GM19239 (cell line): Measurements from ENCODE around the gene CHRNG.
"Not testable (repeated sequence)": the region's sequence is repeated elsewhere in the genome, so short reads cannot be mapped to it uniquely, and the experiment has no call there.

Experiments
- DNase-seq: peaks from one replicate; pipeline ENCODE4 v3.0.0; 2011; ENCODE audit warnings: low spot score; ENCODE audit not compliant: insufficient read length
- FAIRE-seq: peaks from 2 replicates; lab custom pipeline; 2011; peaks lifted over from hg19 to GRCh38; lab: Jason Lieb, UNC

The CHRNG gene

GRCh38 chr2:232542715-232543467, 3.4 kb downstream of the CHRNG start:
- FAIRE-seq (no peak), DNase-seq (no peak)

- no peak for FAIRE-seq
Observed at GRCh38 chr2:232543491-232543890, 4.0 kb downstream of the CHRNG start.

GRCh38 chr2:232543928-232544631, 4.6 kb downstream of the CHRNG start:
- DNase-seq (no peak), FAIRE-seq (no peak)

More at GRCh38 chr2:232543491-232543890, 4.0 kb downstream of the CHRNG start:
- DNase-seq: no peak

GRCh38 chr2:232544674-232545073, 5.2 kb downstream of the CHRNG start:
- FAIRE-seq (no peak), DNase-seq (no peak)

- no peak for DNase-seq
- FAIRE-seq: no peak
Observed at GRCh38 chr2:232545511-232546375, 6.3 kb downstream of the CHRNG start.

- no peak for FAIRE-seq
Observed at GRCh38 chr2:232547991-232548390, 8.5 kb downstream of the CHRNG start.

GRCh38 chr2:232549655-232550353, 10.3 kb downstream of the CHRNG start:
- no peak for DNase-seq
- no peak for FAIRE-seq

More at GRCh38 chr2:232547991-232548390, 8.5 kb downstream of the CHRNG start:
- DNase-seq: no peak

- DNase-seq (peak; percentile 98), FAIRE-seq (peak; percentile 75)
Observed at GRCh38 chr2:232550354-232551249, 11.1 kb downstream of the CHRNG start, which contains the start of the genes EIF4E2 and TIGD1. Gene EIF4E2, plus strand, starts transcription at chr2:232550689. Its CDS starts 36 bp downstream, at chr2:232550725. Gene TIGD1, minus strand, starts transcription at chr2:232550557. Its CDS starts 675 bp downstream, at chr2:232549882.

- FAIRE-seq (no peak), DNase-seq (no peak)
Observed at GRCh38 chr2:232551250-232551638, 11.8 kb downstream of the CHRNG start.

- no peak for DNase-seq
- no peak for FAIRE-seq
Observed at GRCh38 chr2:232551776-232552175, 12.3 kb downstream of the CHRNG start.

GRCh38 chr2:232556426-232556825, 16.9 kb downstream of the CHRNG start:
- no peak for FAIRE-seq

GRCh38 chr2:232562515-232563151, 23.1 kb downstream of the CHRNG start:
- FAIRE-seq: no peak
- DNase-seq: no peak

More at GRCh38 chr2:232556426-232556825, 16.9 kb downstream of the CHRNG start:
- no peak for DNase-seq

GRCh38 chr2:232563580-232563979, 24.1 kb downstream of the CHRNG start:
- DNase-seq: no peak
- FAIRE-seq: no peak

GRCh38 chr2:232567721-232568120, 28.2 kb downstream of the CHRNG start:
- FAIRE-seq (no peak), DNase-seq (no peak)

GRCh38 chr2:232568161-232568560, 28.7 kb downstream of the CHRNG start:
- no peak for DNase-seq
- FAIRE-seq: no peak

GRCh38 chr2:232569541-232569940, 30.0 kb downstream of the CHRNG start:
- FAIRE-seq (no peak), DNase-seq (no peak)

GRCh38 chr2:232570481-232570880, 31.0 kb downstream of the CHRNG start:
- not testable (repeated sequence) for DNase-seq, FAIRE-seq

- FAIRE-seq (no peak), DNase-seq (no peak)
Observed at GRCh38 chr2:232571026-232571474, 31.6 kb downstream of the CHRNG start.
